NCI-H187 treated with DMSO at 0.1 percent for 48 hours (cell line): ENCODE data around the gene DNAJC2.
"Not testable (repeated sequence)": the region's sequence is repeated elsewhere in the genome, so short reads cannot be mapped to it uniquely, and the experiment has no call there.

Experiments
- DNase-seq: peaks from one replicate; lab custom pipeline; 2025; lab: John Stamatoyannopoulos, UW

DNAJC2 gene

DNA sequence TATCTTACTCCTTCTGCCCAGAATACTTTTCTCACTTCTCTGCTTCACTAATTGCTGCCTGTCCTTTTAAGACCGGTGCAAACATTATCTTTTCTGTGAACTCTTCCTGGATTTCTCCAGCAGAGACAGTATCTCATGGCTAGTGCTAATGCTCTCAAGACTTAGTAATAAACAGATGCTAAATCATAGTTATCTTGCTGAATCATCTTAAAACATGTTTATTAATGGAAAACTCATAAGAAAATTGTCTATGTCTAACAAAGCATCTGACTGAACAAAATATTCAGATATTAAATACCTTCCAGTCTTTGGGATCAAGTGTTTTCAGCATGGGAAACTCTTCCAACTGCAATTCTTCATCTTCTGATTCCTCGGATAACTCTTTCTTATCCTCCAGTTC, 3.1 kb downstream of the DNAJC2 start:
- no peak for DNase-seq

DNA sequence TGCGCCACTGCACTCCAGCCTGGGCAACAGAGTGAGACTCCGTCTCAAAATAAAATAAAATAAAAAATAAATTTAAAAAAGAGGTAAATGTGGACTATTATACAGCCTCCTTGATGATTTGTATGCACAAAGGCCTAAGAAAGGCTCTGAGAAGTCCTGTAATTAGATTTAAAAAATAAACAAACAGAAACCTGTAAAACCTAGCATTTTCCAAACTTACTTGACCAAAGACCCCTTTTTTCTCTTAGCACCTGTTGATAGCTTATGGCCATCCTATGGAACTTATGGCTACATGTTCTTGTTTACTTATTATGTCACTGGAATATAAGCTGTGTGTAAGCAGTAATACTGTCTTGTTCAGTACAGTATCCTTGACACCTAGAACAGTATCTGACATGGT, 5.7 kb downstream of the DNAJC2 start:
- DNase-seq = no peak

DNA sequence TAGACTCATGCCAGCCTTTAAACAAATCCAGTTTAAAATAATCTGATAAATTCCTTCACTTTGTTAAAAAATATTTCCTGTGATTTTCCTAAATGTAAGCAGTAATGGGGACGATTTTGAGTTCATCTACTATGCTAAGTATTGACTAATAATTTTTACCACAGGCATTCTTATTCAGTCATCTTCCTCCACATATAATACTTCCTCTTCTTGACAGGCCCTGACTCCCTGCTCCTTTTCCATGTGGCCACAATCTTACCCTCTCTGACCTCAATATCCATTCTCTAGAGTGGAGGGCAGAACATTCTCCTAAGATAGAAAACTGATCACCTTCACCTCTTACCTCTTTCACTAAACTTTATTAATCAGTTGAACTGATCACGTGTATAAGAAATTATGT, 7.8 kb downstream of the DNAJC2 start:
- no peak for DNase-seq

DNA sequence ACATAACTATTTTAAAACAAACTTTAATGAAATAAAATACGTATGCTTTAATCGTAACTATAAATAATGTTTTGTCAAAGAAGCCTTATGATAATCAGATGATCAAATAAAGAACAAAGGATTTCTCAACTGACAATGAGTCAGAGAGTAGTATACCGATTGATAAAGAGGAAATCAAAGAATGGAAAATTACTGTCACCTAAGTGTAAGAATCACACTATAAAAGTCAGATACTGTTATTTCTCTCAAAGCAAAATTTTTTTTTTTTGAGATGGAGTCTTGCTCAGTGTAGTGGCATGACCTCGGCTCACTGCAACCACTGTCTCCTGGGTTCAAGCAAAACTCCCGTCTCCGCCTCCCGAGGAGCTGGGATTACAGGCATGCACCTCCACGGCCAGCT, 18.8 kb downstream of the DNAJC2 start:
- no peak for DNase-seq

DNA sequence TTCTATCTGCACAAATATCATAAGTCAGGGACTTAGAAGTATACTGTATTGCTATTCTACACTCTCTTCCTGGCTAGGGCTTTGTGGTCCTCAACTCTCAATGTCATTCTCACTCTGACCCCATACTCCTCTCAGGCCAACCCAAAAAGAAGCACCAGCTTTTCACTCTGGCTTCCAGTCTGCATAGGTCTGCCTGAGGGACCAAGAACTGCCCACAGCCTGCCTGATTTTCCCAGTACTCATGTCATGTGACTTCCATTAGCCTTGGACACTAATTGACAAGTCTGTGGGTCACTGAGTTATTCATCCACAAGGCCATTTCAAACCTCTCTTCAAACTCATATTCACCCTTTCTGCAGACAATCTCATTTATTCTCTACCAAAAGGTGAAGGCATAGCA, 27.6 kb downstream of the DNAJC2 start:
- DNase-seq = no peak

DNA sequence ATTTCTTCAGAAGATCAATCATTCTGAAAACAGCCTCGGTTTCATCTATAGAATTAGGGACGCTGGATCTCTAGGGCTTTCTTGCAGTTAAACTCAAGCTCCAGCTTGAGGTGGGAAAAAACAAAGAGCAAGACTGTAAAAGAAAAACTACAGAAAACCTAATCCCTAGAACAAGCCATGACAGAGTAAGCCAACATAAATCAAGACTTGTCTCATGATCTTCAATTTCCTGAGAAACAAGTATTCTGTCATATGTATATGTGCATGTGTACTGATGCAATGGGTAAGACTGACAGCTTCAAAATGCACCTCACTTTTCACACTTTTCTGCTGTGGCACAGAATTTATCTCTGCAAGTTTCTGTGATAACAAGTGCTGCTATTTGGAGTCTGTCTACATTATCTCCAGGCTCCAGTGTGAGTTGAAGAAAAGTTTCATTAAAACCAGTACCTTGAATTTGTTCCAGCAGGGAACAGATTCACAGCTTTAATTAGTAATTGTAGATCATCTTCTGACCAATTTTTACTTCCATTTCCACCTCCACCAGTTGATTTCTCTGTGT, 28.1 kb downstream of the DNAJC2 start:
- no peak for DNase-seq

DNA sequence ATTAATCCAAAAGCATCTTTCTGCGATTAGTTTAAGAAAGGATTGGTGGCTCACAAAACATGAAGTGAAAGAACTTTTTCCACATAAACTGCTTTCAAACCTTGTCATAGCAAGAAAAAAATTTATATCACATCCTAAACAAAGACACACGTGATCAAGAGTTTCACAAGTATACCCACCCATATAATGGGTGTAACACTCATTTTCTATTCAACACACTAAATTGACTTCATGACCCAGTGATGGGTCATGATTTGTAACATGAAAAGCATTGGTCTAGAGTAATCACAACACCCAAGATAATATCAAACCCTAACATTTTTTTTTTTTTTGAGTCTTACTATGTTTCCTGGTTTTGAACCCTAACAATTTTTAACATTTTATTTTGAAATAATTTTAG, 29.7 kb downstream of the DNAJC2 start:
- DNase-seq = no peak

DNA sequence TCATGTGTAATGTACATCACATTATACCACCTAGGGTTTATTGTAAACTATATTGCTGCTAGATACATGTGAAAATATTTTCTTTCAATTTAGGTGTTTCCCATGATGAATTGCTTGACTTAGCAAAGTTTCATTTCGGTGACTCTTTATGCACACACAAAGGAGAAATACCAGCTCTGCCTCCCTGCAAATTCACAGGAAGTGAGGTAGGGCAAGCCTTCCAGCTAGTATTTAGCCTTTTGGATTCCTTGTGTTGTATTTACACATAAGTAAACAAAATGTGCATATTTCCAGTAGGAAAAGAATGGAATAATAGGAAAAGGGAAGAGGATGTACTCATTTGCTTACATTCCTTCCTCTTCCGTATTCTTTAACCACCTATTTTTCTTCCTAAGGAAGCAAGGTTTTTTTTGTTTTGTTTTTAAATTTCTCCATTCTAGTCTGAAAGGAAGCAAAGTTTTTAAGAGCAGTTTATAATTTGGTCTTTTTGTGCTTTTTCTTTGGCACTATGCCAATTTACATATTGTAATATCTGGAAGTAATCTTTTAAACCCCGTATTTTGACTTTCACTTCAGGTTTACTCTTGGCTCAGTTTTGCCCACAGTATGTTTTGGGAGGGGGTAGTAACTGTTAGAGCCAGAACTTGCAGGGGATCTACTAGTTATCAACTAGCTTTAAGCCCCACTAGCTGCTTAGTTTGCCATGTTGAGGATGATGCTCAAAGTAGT, 36.9 kb downstream of the DNAJC2 start:
- no peak for DNase-seq

DNA sequence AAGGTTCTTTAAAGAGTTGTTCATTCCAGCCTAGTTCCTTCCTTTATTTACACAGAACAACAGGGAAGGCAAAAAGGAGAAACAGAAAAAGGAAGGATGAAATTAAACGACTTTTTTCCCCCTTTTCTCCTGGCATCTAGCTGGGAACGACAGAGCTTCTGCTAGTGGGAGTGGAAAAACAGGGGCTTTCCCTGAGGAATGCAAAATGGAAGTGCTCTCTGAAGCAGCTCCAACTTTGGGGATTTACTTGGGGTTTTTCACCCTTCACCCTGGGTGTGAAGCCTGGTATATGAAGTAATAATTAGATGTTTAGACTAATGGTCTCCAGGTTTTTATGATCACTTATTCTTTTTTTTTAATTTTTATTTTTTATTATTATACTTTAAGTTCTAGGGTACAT, 43.1 kb downstream of the DNAJC2 start:
- no peak for DNase-seq

DNA sequence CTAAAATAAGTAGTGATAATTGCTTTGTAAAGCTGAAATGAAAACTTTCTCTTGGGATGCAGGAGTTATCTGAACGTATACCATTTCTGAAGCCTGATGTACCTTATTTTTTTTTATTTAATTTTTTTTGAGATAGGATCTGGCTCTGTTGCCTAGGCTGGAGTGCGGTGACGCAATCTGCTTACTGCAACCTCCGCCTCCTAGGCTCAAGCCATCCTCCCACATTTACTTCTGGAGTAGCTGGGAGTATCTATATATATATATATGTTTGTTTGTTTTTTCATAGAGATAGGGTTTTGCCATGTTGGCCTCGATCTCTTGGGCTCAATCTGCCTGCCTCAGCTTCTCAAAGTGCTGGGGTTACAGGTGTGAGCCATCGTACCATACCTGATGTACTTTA, 44.9 kb downstream of the DNAJC2 start:
- no peak for DNase-seq

DNA sequence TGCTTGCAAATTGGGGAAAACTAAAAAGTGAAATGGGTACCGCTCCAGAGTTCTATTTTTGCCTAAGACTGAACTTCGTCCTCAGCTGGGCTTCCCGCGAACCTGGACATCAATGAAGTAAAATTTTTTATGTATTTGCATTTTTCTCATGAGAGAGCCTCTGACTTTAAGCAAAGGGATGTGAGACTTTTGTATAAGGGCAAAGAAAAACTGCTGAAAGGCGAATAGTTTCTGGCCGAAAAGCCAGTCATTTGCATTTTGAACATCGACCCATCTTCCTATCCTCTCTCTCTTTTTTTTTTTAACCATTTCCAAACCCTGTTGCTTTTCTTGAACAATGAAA, 46.8 kb downstream of the DNAJC2 start:
- no peak for DNase-seq

DNA sequence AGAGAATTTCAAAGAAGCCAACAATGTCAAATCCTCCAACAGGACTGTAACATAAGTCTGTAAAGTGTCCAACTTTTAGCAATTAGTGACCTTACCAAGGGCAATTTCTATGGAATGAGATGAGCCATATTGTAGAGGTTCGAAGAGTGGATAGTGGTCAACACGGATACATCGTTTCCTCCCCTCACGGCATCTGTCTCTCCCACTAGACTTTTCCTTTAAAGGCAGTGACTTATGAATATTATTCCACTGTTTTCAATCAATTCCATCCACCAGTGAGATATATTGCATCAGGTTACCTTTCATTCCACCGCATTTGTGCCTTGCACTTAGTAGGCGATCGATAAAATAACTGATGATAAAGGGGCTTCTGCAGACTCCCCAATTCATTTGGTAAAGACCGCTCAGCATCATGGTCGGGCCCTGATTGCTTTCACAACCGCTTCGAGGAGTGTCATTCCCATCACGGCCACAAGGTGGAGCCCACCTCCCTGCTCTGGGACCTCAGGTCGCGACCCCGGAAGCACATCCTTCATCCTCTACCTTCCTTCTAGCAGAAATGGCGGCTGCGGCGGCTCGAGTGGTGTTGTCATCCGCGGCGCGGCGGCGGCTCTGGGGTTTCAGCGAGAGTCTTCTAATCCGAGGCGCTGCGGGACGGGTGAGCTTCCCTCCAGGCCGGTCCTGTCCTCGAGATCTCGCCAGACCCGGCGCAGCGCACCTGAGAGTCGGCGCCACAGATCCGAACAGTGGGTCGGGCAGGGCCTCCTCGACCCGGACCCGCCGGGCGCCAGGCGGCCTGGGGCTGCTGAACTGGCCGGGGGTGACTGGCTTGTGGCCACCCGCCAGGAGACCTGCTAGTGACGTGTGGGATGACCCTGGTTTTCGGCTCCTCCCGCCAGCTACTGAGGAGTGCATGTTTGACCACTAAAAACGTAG, 47.4 kb downstream of the DNAJC2 start, which contains the start of gene PMPCB:
PMPCB (plus strand) TSS at position 535 of the 936 bp plus-strand sequence; CDS start at position 560, 25 bp downstream.
- DNase-seq = peak; percentile 68

DNA sequence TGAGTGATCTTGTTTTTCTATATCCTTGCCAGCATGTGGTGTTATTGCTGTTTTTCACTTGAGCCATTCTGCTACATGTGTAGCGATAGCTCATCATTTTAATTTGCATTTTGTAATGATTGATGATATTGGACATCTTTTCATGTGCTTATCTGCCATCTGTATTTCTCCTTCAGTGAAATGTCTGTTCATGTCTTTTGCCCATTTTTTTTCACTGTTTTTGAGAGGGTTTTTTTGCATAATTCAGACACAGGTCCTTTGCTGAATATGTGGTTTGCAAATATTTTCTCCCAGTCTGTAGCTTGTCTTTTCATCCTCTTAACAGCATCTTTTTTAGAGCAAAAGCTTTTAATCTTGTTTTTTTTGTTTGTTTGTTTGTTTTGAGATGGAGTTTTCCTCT, 51.0 kb downstream of the DNAJC2 start:
- DNase-seq = no peak

DNA sequence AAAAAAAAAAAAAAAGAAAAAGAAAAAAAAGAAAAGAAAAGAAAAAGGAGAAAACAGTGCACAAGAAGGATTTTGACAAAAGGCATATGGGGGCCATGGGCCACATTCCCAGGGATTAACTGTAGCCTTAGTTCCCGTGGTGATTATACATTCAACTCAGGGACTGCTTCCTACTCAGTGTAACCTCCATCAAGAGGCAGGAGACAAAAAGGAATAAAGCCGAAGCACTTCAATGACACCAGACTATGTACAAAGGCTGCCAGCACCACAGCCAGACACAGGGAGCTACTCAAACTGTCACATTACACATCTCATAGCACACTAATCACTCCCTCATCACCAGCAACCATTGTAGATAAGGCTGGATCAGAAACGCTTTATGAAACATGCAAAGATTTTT, 52.4 kb downstream of the DNAJC2 start:
- no peak for DNase-seq

DNA sequence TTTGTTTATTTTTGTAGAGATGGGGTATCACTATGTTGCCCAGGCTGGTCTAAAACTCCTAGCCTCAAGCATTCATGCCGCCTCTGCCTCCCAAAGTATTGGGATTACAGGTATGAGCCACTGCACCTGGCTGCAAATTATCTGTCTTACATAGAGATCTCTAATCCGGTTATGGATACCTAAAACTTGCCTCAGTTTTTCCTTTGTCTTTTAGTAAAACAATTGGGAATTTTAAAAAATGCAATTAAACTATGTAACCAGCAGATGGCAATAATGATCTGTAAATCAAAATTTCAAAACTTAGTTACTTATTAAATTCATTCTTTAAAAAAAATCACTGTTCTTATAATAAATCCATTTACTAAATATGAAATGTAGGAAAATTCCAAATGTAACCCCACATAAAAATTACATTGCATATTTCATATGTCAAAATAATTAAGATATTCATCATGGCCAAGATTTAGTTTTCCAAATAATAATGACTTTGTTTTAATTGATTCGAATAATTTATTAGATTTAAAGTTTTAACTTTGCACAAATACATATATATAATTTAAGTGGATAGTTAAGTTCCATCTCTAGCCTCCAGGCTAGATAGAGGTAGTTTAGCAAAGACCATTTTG, 61.7 kb downstream of the DNAJC2 start:
- DNase-seq = not testable (repeated sequence)

DNA sequence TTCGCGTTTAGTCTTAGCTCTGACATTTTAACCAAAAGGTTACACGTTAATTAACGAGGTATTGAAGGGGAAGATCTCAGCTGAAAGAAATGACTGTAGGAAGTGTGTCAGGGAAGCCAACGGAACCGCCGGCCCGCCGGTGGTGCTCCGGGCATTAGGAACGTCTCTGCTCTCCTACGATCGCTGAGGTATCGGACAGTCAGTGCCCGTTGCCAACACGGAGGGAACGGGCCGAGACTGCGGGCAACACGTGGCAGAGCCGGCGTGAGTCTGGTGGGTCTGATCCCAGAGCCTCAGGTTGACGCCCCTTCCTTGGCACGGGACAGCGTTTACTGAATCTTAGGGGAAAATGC, 63.8 kb downstream of the DNAJC2 start:
- not testable (repeated sequence) for DNase-seq

DNA sequence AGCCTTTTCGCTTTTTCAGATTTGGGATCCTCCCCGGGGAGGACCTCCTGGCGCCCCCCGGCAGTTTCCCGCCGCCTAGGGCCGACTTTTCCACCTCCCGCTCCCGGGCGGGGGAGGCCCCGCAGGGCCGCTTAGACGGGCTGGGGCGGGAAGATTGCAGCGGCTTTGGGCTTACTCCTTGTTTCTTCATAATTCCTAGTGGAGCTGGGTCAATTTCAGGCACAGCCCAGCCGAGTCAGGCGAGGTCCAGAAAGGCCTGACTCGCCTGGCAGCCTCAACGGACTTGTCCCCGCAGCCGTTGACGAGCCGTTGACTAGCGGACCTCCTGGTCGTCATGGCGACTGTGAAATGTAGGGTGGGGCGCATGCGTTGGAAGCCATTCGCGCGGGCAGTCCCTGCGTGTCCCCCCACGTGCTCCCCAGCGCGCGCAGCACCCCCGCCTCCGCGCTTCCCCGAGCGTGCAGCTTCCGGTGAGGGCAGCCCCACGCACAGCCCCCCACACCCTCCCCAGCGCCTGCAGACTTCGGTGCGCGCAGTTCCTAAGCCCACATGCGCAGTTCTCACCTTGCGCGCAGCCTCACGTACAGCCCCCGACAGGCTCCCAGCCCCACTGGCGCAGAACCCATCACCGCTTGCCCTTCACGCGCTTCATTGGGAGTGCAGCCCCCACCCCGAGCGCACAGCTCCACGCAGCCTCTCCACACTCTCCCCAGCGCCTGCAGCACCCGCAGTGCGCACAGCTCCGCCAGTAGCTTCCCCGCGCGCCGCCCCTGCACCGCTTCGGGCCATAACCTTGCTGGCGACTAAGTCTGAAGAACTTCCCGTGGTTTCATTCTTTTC, 64.4 kb downstream of the DNAJC2 start:
- not testable (repeated sequence) for DNase-seq

DNA sequence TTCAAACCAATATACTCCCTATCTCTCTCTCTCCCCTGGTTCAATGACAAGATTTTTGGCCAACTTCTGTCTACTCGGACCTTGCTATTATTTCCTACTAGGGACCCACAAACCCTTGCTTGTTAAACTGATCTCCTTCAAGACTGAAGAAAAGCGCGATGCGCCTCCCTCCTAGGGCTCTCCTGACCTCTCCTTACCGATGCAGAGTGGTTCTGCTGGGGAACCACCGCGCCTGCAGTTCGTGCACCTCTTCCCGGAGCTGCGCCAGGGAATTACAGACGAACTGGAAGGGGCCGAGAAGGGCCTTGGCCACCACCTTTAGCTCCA, 65.0 kb downstream of the DNAJC2 start:
- DNase-seq = not testable (repeated sequence)

DNA sequence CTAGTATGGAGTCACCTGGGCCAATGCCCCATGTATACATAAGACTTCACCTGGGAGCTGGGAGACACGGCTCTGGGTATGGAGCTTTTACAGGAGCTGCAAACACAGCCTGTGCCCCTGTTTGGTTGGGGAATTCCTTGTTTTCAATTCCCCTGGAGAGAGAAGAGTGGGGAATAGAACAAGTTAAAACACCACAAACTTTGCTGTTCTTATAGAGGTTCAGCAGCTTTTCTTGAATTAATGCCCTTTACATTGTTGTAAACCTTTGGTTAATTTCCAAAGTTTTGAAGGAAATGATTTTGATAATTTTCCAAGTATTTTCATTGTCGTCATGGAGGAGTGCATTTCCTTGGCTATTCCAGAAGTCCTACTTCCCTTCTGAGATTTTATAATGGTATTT, 66.4 kb downstream of the DNAJC2 start:
- not testable (repeated sequence) for DNase-seq

DNA sequence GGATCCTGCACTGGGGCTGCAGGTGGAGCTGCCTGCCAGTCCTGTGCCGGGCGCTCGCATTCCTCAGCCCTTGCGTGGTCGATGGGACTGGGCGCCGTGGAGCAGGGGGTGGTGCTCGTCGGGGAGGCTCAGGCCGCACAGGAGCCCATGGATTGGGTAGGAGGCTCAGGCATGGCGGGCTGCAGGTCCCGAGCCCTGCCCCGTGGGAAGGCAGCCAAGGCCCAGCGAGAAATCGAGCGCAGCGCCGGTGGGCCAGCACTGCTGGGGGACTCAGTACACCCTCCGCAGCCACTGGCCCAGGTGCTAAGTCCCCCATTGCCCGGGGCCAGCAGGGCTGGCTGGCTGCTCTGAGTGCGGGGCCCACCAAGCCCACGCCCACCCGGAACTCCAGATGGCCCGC, 69.7 kb downstream of the DNAJC2 start:
- not testable (repeated sequence) for DNase-seq

DNA sequence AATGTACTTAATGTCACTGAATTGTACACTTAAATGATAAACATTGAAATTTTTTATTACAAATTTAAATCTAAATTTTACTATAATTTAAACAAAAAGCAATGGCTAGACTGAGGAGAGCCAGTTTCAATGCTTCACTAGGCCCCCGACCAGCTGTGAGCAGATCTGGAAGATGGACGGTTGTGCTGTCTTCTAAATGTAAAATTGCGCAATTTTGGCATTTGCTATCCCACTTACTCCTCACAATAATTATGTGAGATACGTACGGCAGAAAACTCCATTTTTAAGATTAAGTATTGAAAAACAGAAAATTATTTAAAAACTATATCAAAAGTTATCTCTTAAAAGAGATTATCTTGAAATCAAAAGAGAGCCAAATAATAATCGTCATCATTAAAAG, 71.2 kb downstream of the DNAJC2 start:
- DNase-seq = not testable (repeated sequence)

DNA sequence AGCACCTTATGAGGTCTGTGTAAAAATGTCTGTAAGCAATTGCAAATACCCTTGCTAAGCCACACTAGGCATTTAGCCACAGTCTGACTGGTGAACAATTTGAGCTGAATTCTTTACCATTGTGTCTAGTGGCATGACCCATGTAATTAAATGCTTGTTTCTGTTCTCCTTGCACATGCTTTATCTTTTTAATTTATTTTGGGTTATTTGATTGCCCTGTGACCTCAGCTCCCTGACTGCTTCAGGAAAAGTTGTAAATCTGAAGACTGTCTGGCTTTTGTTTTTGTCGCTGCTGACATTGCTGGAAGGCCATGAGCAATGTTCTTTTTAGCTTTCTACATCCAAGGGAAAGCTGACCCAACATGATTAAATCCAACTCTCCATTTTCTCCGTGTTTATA, 78.3 kb downstream of the DNAJC2 start:
- not testable (repeated sequence) for DNase-seq
